SK-N-SH (cell line): ENCODE measurements around the gene CCNB1.

Experiments
- EP300 ChIP-seq, 2 experiments: IDR thresholded peaks; 2 replicates each; pipeline versions ENCODE4 v1.4.0 to v1.6.1; 2012; ENCODE audit warnings: borderline replicate concordance in 1 of 2, low read depth in 1 of 2, low read length in 1 of 2
- FOSL2 ChIP-seq: IDR thresholded peaks from 2 replicates; pipeline ENCODE4 v1.4.0; 2012; ENCODE audit warnings: low read depth, mild to moderate bottlenecking, moderate library complexity, borderline replicate concordance
- FOXJ3 ChIP-seq: sonication (generic); formaldehyde crosslinking; IDR thresholded peaks from 2 replicates; pipeline ENCODE4 v1.5.1; 2020; ENCODE audit warnings: mild to moderate bottlenecking, missing genetic modification reagents
- MEF2A ChIP-seq: IDR thresholded peaks from 2 replicates; pipeline ENCODE4 v1.4.0; 2012; ENCODE audit warnings: low read depth, borderline replicate concordance
- NFIC ChIP-seq: IDR thresholded peaks from 2 replicates; pipeline ENCODE4 v1.4.0; 2012; ENCODE audit warnings: borderline replicate concordance
- SIN3A ChIP-seq: IDR thresholded peaks from 2 replicates; pipeline ENCODE4 v1.6.1; 2012; ENCODE audit warnings: low read depth, mild to moderate bottlenecking, low read length, moderate library complexity, borderline replicate concordance
- TEAD4 ChIP-seq: IDR thresholded peaks from 2 replicates; pipeline ENCODE4 v1.4.0; 2012; ENCODE audit warnings: mild to moderate bottlenecking, borderline replicate concordance; ENCODE audit not compliant: insufficient read depth
- YY1 ChIP-seq: IDR thresholded peaks from 2 replicates; pipeline ENCODE4 v1.4.0; 2012; ENCODE audit warnings: low read depth, mild to moderate bottlenecking
- ZBTB33 ChIP-seq: IDR thresholded peaks from 2 replicates; pipeline ENCODE4 v1.4.0; 2012; ENCODE audit warnings: low read depth, borderline replicate concordance
- TF ChIP-seq, protein P1 (sequence below): fragments of 200-600 bp; sonication (generic); IDR thresholded peaks from 2 replicates; pipeline ENCODE4 v1.6.1; 2017; ENCODE audit warnings: antibody characterized with exemption, mild to moderate bottlenecking, moderate library complexity
- TF ChIP-seq, protein P2 (sequence below): IDR thresholded peaks from 2 replicates; pipeline ENCODE4 v1.4.0; 2012; ENCODE audit warnings: low read depth
- TF ChIP-seq, protein P3 (sequence below): IDR thresholded peaks from 2 replicates; pipeline ENCODE4 v1.6.1; 2012; ENCODE audit warnings: mild to moderate bottlenecking, low read depth, low read length, moderate library complexity

- TF ChIP-seq YY1 (no peak), EP300 (IDR thresholded peaks at IDR 0.05; ENCODE audit: borderline replicate concordance in 1 of 2, low read depth in 1 of 2, low read length in 1 of 2) (no peak), SIN3A (no peak), FOXJ3 (CRISPR knock-in tag) (no peak), FOSL2 (no peak), NFIC (no peak), TEAD4 (no peak), MEF2A (no peak), ZBTB33 (no peak)
- TF ChIP-seq, protein P1, sequence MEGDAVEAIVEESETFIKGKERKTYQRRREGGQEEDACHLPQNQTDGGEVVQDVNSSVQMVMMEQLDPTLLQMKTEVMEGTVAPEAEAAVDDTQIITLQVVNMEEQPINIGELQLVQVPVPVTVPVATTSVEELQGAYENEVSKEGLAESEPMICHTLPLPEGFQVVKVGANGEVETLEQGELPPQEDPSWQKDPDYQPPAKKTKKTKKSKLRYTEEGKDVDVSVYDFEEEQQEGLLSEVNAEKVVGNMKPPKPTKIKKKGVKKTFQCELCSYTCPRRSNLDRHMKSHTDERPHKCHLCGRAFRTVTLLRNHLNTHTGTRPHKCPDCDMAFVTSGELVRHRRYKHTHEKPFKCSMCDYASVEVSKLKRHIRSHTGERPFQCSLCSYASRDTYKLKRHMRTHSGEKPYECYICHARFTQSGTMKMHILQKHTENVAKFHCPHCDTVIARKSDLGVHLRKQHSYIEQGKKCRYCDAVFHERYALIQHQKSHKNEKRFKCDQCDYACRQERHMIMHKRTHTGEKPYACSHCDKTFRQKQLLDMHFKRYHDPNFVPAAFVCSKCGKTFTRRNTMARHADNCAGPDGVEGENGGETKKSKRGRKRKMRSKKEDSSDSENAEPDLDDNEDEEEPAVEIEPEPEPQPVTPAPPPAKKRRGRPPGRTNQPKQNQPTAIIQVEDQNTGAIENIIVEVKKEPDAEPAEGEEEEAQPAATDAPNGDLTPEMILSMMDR: no peak
- TF ChIP-seq, protein P2, sequence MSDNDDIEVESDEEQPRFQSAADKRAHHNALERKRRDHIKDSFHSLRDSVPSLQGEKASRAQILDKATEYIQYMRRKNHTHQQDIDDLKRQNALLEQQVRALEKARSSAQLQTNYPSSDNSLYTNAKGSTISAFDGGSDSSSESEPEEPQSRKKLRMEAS: no peak
- TF ChIP-seq, protein P3, sequence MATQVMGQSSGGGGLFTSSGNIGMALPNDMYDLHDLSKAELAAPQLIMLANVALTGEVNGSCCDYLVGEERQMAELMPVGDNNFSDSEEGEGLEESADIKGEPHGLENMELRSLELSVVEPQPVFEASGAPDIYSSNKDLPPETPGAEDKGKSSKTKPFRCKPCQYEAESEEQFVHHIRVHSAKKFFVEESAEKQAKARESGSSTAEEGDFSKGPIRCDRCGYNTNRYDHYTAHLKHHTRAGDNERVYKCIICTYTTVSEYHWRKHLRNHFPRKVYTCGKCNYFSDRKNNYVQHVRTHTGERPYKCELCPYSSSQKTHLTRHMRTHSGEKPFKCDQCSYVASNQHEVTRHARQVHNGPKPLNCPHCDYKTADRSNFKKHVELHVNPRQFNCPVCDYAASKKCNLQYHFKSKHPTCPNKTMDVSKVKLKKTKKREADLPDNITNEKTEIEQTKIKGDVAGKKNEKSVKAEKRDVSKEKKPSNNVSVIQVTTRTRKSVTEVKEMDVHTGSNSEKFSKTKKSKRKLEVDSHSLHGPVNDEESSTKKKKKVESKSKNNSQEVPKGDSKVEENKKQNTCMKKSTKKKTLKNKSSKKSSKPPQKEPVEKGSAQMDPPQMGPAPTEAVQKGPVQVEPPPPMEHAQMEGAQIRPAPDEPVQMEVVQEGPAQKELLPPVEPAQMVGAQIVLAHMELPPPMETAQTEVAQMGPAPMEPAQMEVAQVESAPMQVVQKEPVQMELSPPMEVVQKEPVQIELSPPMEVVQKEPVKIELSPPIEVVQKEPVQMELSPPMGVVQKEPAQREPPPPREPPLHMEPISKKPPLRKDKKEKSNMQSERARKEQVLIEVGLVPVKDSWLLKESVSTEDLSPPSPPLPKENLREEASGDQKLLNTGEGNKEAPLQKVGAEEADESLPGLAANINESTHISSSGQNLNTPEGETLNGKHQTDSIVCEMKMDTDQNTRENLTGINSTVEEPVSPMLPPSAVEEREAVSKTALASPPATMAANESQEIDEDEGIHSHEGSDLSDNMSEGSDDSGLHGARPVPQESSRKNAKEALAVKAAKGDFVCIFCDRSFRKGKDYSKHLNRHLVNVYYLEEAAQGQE: no peak
Observed at GRCh38 chr5:69217151-69217511, 50.2 kb downstream of the CCNB1 start.
